Stimulated activated CD8-positive, alpha-beta memory T cell treated with anti-CD3 and anti-CD28 coated beads, Interleukin-4, amount 100 ng/mL, for 48 hours (primary cell): ENCODE measurements around the gene DCLK1.

Experiments
- DNase-seq: peaks from one replicate; pipeline ENCODE4 v3.0.0-alpha.2; 2020

Gene DCLK1

GRCh38 chr13:35814605-35815011, 316.6 kb downstream of the DCLK1 start:
- DNase-seq, result no peak

GRCh38 chr13:35812736-35813135, 318.4 kb downstream of the DCLK1 start:
- no peak for DNase-seq

- no peak for DNase-seq
Observed at GRCh38 chr13:35810321-35810720, 320.9 kb downstream of the DCLK1 start.

- DNase-seq, result no peak
Observed at GRCh38 chr13:35808846-35809245, 322.3 kb downstream of the DCLK1 start.

GRCh38 chr13:35804901-35805300, 326.3 kb downstream of the DCLK1 start:
- DNase-seq, result no peak

GRCh38 chr13:35797991-35798390, 333.2 kb downstream of the DCLK1 start:
- DNase-seq, result no peak

GRCh38 chr13:35797244-35797643, 333.9 kb downstream of the DCLK1 start:
- DNase-seq, result no peak

GRCh38 chr13:35796623-35797022, 334.6 kb downstream of the DCLK1 start:
- DNase-seq, result no peak

- DNase-seq, result no peak
Observed at GRCh38 chr13:35794734-35795389, 336.3 kb downstream of the DCLK1 start.

GRCh38 chr13:35793823-35794222, 337.4 kb downstream of the DCLK1 start:
- no peak for DNase-seq

GRCh38 chr13:35792911-35793310, 338.3 kb downstream of the DCLK1 start:
- no peak for DNase-seq

GRCh38 chr13:35792021-35792420, 339.2 kb downstream of the DCLK1 start:
- no peak for DNase-seq

GRCh38 chr13:35791184-35791851, 339.9 kb downstream of the DCLK1 start:
- DNase-seq, result no peak

GRCh38 chr13:35789335-35790165, 341.6 kb downstream of the DCLK1 start:
- no peak for DNase-seq

- no peak for DNase-seq
Observed at GRCh38 chr13:35787937-35788336, 343.2 kb downstream of the DCLK1 start.

- no peak for DNase-seq
Observed at GRCh38 chr13:35785576-35786303, 345.4 kb downstream of the DCLK1 start.

GRCh38 chr13:35784286-35784951, 346.8 kb downstream of the DCLK1 start:
- no peak for DNase-seq

- DNase-seq, result no peak
Observed at GRCh38 chr13:35782793-35783192, 348.4 kb downstream of the DCLK1 start.

GRCh38 chr13:35781036-35782000, 349.9 kb downstream of the DCLK1 start:
- DNase-seq, result no peak

GRCh38 chr13:35780613-35781012, 350.6 kb downstream of the DCLK1 start:
- DNase-seq, result no peak

GRCh38 chr13:35771898-35772297, 359.3 kb downstream of the DCLK1 start:
- DNase-seq, result no peak
